A375 (cell line): ENCODE results near the gene OR6T1. TPM values are rescaled to one million over a fixed set of nuclear protein-coding genes. Genes with fewer than 3 reads are reported as not detected.

Experiments used
- total RNA-seq: library from RNA; depleted of rRNA; stranded (reverse); fragments of >200 nt; shearing (Covaris generic); gene quantifications from 2 replicates; pipeline ENCODE4 v1.2.3, GENCODE V29; 2014; rRNA removed

Gene OR6T1, protein sequence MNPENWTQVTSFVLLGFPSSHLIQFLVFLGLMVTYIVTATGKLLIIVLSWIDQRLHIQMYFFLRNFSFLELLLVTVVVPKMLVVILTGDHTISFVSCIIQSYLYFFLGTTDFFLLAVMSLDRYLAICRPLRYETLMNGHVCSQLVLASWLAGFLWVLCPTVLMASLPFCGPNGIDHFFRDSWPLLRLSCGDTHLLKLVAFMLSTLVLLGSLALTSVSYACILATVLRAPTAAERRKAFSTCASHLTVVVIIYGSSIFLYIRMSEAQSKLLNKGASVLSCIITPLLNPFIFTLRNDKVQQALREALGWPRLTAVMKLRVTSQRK
- total RNA-seq = 0.21 TPM in 1 of 2 replicates, not detected in the other

GRCh38 chr11:123943738-123944137 lies at the start of gene OR6T1:
Gene OR6T1 (minus strand): TSS chr11:123943838. CDS start chr11:123943838, 0 bp downstream.

DNA sequence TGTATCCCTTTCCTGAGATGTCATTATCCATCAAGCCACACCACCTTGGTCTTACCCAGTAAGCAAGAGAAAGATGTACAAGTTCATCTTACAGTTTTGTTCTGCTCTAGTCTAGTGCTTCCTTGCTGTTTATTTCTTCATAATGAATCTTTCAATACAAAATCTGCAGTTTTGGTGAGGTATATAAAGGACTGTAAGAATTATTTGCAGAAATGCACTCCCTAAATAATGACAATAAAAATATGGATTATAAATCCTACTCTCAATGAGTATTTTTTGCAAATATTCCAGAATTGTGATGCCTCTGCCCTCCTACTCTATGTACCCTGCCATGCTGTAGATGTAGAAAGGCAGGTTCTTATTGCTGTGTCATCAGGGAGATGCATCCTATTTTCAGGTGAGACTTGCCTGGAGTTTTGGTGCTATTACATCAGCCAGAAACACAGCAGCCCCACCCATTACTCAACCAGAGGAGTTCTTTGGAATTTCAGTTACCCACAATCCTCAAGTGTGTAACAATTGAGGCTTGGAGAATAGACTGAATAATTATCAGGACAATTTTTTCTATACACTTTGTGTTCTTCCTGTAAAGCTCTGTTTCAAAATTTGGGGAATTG lies 34.2 kb upstream of the OR6T1 start, which contains the start of gene OR10S1:
OR10S1 (minus strand) TSS at position 51 of the 617 bp plus-strand sequence. CDS start 117 bp downstream, outside the sequence.

GRCh38 chr11:123939317-123939716 lies 4.3 kb downstream of the OR6T1 start, which contains the start of gene OR4D5:
Gene OR4D5 (plus strand): TSS chr11:123939617. CDS start chr11:123939617, 0 bp downstream.

GRCh38 chr11:123901867-123902266 lies 41.8 kb downstream of the OR6T1 start, which contains the start of gene OR8D4:
Gene OR8D4 (plus strand): TSS chr11:123902167. CDS start chr11:123906432, 4,265 bp downstream.

Other genes with a start within 250 kb of the OR6T1 start
- gene ZNF202, start 202.2 kb downstream of the OR6T1 start, total RNA-seq = 11.1 and 14.3 TPM in 2 replicates
- not detected in 2 replicates for gene OR6X1, start 189.3 kb downstream of the OR6T1 start, total RNA-seq
- not detected in 2 replicates for gene OR6M1, start 137.5 kb downstream of the OR6T1 start, total RNA-seq
- gene TMEM225, start 58.2 kb downstream of the OR6T1 start, total RNA-seq = not detected in 2 replicates
- gene OR8D4, start 41.7 kb downstream of the OR6T1 start, total RNA-seq = not detected in 2 replicates
- gene OR4D5, start 4.2 kb downstream of the OR6T1 start, total RNA-seq = not detected in 2 replicates
- not detected in 2 replicates for gene OR10S1, start 33.9 kb upstream of the OR6T1 start, total RNA-seq
- not detected in 2 replicates for gene OR10G6, start 51.3 kb upstream of the OR6T1 start, total RNA-seq
- gene OR10G4, start 69.2 kb upstream of the OR6T1 start, total RNA-seq = not detected in 2 replicates
- not detected in 2 replicates for gene OR10G9, start 79.2 kb upstream of the OR6T1 start, total RNA-seq
- not detected in 2 replicates for gene OR10G8, start 83.0 kb upstream of the OR6T1 start, total RNA-seq
- not detected in 2 replicates for gene OR10G7, start 97.5 kb upstream of the OR6T1 start, total RNA-seq
- gene VWA5A, start 171.6 kb upstream of the OR6T1 start, total RNA-seq = 5.5 and 6.9 TPM in 2 replicates
- 0.60 and 1.6 TPM in 2 replicates for gene OR10D3, start 239.5 kb upstream of the OR6T1 start, total RNA-seq